ENCODE results near the gene GPR146. TPM values are rescaled to one million over a fixed set of nuclear protein-coding genes. Genes with fewer than 3 reads are reported as not detected.
A peak's percentile ranks its signal among the peaks of the same experiment; 100 is the strongest.

Gene GPR146
- total and polyA plus RNA-seq, 2 of the 13 experiments (the other 11 are each of a cell fraction or from before 2014, with no cell fraction given): 2.0 to 15.9 TPM

- TF ChIP-seq ZHX1 (CRISPR knock-in tag; IDR thresholded peaks at IDR 0.05; ENCODE audit: low read depth) (peak; percentile 79), ZFP37 (CRISPR knock-in tag; IDR thresholded peaks at IDR 0.05; ENCODE audit: borderline replicate concordance) (peak; percentile 33; the same call in 1 of the 2 replicates), POGZ (CRISPR knock-in tag; IDR thresholded peaks at IDR 0.05) (no peak), ZNF776 (CRISPR knock-in tag; IDR thresholded peaks at IDR 0.05) (no peak; the same call in 1 of the 2 replicates), TFE3 (CRISPR knock-in tag; IDR thresholded peaks at IDR 0.05) (0 out of 2 replicates have a peak, but pooled peaks have one; percentile 19), ZNF7 (CRISPR knock-in tag; IDR thresholded peaks at IDR 0.05) (no peak), RBM22 (optimal IDR thresholded peaks at IDR 0.05; ENCODE audit: low read length) (peak; percentile 52), KMT2A (CRISPR knock-in tag; IDR thresholded peaks at IDR 0.05) (peak; percentile 93), RBFOX2 (IDR thresholded peaks at IDR 0.05; ENCODE audit: low read depth, low read length) (peak; percentile 51), DR1 (CRISPR knock-in tag; IDR thresholded peaks at IDR 0.05) (peak; percentile 11; the same call in 1 of the 2 replicates), RFXANK (CRISPR knock-in tag; IDR thresholded peaks at IDR 0.05) (no peak), ZSCAN29 (CRISPR knock-in tag; conservative IDR thresholded peaks at IDR 0.05) (peak; percentile 98), ZNF598 (CRISPR knock-in tag; IDR thresholded peaks at IDR 0.05; ENCODE audit: borderline replicate concordance) (peak; percentile 86; the same call in 1 of the 2 replicates), CREM (IDR thresholded peaks at IDR 0.05) (peak; percentile 43; the same call in 1 of the 2 replicates), CREM (CRISPR knock-in tag; IDR thresholded peaks at IDR 0.05) (no peak)
- TF ChIP-seq, protein P1, sequence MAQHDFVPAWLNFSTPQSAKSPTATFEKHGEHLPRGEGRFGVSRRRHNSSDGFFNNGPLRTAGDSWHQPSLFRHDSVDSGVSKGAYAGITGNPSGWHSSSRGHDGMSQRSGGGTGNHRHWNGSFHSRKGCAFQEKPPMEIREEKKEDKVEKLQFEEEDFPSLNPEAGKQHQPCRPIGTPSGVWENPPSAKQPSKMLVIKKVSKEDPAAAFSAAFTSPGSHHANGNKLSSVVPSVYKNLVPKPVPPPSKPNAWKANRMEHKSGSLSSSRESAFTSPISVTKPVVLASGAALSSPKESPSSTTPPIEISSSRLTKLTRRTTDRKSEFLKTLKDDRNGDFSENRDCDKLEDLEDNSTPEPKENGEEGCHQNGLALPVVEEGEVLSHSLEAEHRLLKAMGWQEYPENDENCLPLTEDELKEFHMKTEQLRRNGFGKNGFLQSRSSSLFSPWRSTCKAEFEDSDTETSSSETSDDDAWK (CRISPR knock-in tag; IDR thresholded peaks at IDR 0.05): no peak
- TF ChIP-seq, protein P2, sequence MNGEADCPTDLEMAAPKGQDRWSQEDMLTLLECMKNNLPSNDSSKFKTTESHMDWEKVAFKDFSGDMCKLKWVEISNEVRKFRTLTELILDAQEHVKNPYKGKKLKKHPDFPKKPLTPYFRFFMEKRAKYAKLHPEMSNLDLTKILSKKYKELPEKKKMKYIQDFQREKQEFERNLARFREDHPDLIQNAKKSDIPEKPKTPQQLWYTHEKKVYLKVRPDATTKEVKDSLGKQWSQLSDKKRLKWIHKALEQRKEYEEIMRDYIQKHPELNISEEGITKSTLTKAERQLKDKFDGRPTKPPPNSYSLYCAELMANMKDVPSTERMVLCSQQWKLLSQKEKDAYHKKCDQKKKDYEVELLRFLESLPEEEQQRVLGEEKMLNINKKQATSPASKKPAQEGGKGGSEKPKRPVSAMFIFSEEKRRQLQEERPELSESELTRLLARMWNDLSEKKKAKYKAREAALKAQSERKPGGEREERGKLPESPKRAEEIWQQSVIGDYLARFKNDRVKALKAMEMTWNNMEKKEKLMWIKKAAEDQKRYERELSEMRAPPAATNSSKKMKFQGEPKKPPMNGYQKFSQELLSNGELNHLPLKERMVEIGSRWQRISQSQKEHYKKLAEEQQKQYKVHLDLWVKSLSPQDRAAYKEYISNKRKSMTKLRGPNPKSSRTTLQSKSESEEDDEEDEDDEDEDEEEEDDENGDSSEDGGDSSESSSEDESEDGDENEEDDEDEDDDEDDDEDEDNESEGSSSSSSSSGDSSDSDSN (CRISPR knock-in tag; IDR thresholded peaks at IDR 0.05): peak; percentile 83
- TF ChIP-seq, protein P3, sequence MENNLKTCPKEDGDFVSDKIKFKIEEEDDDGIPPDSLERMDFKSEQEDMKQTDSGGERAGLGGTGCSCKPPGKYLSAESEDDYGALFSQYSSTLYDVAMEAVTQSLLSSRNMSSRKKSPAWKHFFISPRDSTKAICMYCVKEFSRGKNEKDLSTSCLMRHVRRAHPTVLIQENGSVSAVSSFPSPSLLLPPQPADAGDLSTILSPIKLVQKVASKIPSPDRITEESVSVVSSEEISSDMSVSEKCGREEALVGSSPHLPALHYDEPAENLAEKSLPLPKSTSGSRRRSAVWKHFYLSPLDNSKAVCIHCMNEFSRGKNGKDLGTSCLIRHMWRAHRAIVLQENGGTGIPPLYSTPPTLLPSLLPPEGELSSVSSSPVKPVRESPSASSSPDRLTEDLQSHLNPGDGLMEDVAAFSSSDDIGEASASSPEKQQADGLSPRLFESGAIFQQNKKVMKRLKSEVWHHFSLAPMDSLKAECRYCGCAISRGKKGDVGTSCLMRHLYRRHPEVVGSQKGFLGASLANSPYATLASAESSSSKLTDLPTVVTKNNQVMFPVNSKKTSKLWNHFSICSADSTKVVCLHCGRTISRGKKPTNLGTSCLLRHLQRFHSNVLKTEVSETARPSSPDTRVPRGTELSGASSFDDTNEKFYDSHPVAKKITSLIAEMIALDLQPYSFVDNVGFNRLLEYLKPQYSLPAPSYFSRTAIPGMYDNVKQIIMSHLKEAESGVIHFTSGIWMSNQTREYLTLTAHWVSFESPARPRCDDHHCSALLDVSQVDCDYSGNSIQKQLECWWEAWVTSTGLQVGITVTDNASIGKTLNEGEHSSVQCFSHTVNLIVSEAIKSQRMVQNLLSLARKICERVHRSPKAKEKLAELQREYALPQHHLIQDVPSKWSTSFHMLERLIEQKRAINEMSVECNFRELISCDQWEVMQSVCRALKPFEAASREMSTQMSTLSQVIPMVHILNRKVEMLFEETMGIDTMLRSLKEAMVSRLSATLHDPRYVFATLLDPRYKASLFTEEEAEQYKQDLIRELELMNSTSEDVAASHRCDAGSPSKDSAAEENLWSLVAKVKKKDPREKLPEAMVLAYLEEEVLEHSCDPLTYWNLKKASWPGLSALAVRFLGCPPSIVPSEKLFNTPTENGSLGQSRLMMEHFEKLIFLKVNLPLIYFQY (CRISPR knock-in tag; IDR thresholded peaks at IDR 0.05; ENCODE audit: borderline replicate concordance): 0 out of 2 replicates have a peak, but pooled peaks have one; percentile 44
These were observed 48.6 kb downstream of the GPR146 start (continued) for GRCh38 chr7:1092806-1093501.

All from HepG2 (cell line).